ENCODE data around the gene FNDC3B.
A peak's percentile ranks its signal among the peaks of the same experiment; 100 is the strongest.

Gene FNDC3B

GRCh38 chr3:172174513-172175253, 135.3 kb downstream of the FNDC3B start:
- H3K27ac ChIP-seq (ENCODE audit: low read length): peak overlapping the region; percentile 85
- H3K27me3 ChIP-seq (ENCODE audit: control insufficient read depth, insufficient read depth, low read length): no peaks in the 10 kb centered on the region
- H3K9me3 ChIP-seq (ENCODE audit: control insufficient read depth, low read depth, low read length): no peaks in the 10 kb centered on the region
- H3K36me3 ChIP-seq (ENCODE audit: control insufficient read depth, low read depth, low read length): no peaks in the 10 kb centered on the region
- H3K9ac ChIP-seq (ENCODE audit: low read length): peak overlapping the region; percentile 64
- peaks cover 58% of the 10 kb centered on the region for H3K4me1 ChIP-seq (ENCODE audit: control insufficient read depth, low read depth, low read length)
- peak overlapping the region; percentile 42 for H3K4me3 ChIP-seq (ENCODE audit: low read length)

- no peaks in the 10 kb centered on the region for H3K9me3 ChIP-seq (ENCODE audit: control insufficient read depth, low read depth, low read length)
- peak overlapping the region; percentile 42 for H3K4me3 ChIP-seq (ENCODE audit: low read length)
- H3K9ac ChIP-seq (ENCODE audit: low read length): peak overlapping the region; percentile 64
- H3K4me1 ChIP-seq (ENCODE audit: control insufficient read depth, low read depth, low read length): peaks cover 55% of the 10 kb centered on the region
- peak overlapping the region; percentile 85 for H3K27ac ChIP-seq (ENCODE audit: low read length)
- no peaks in the 10 kb centered on the region for H3K36me3 ChIP-seq (ENCODE audit: control insufficient read depth, low read depth, low read length)
- H3K27me3 ChIP-seq (ENCODE audit: control insufficient read depth, insufficient read depth, low read length): no peaks in the 10 kb centered on the region
These were observed 135.8 kb downstream of the FNDC3B start for GRCh38 chr3:172175254-172175599.

GRCh38 chr3:172176061-172176770, 136.8 kb downstream of the FNDC3B start:
- no peaks in the 10 kb centered on the region for H3K36me3 ChIP-seq (ENCODE audit: control insufficient read depth, low read depth, low read length)
- no peak overlapping the region for H3K4me3 ChIP-seq (ENCODE audit: low read length)
- H3K27me3 ChIP-seq (ENCODE audit: control insufficient read depth, insufficient read depth, low read length): no peaks in the 10 kb centered on the region
- H3K9me3 ChIP-seq (ENCODE audit: control insufficient read depth, low read depth, low read length): no peaks in the 10 kb centered on the region
- peaks cover 45% of the 10 kb centered on the region for H3K4me1 ChIP-seq (ENCODE audit: control insufficient read depth, low read depth, low read length)
- H3K9ac ChIP-seq (ENCODE audit: low read length): no peak overlapping the region
- H3K27ac ChIP-seq (ENCODE audit: low read length): no peak overlapping the region

GRCh38 chr3:172177046-172177445, 137.7 kb downstream of the FNDC3B start:
- Histone ChIP-seq H3K9ac (ENCODE audit: low read length) (no peak overlapping the region), H3K4me1 (ENCODE audit: control insufficient read depth, low read depth, low read length) (peaks cover 42% of the 10 kb centered on the region), H3K27ac (ENCODE audit: low read length) (no peak overlapping the region), H3K4me3 (ENCODE audit: low read length) (no peak overlapping the region), H3K27me3 (ENCODE audit: control insufficient read depth, insufficient read depth, low read length) (no peaks in the 10 kb centered on the region), H3K9me3 (ENCODE audit: control insufficient read depth, low read depth, low read length) (no peaks in the 10 kb centered on the region), H3K36me3 (ENCODE audit: control insufficient read depth, low read depth, low read length) (no peaks in the 10 kb centered on the region)

GRCh38 chr3:172177803-172178316, 138.5 kb downstream of the FNDC3B start:
- H3K9me3 ChIP-seq (ENCODE audit: control insufficient read depth, low read depth, low read length): no peaks in the 10 kb centered on the region
- H3K4me1 ChIP-seq (ENCODE audit: control insufficient read depth, low read depth, low read length): peaks cover 41% of the 10 kb centered on the region
- H3K9ac ChIP-seq (ENCODE audit: low read length): no peak overlapping the region
- no peak overlapping the region for H3K27ac ChIP-seq (ENCODE audit: low read length)
- no peaks in the 10 kb centered on the region for H3K27me3 ChIP-seq (ENCODE audit: control insufficient read depth, insufficient read depth, low read length)
- no peak overlapping the region for H3K4me3 ChIP-seq (ENCODE audit: low read length)
- H3K36me3 ChIP-seq (ENCODE audit: control insufficient read depth, low read depth, low read length): no peaks in the 10 kb centered on the region

- no peaks in the 10 kb centered on the region for H3K27me3 ChIP-seq (ENCODE audit: control insufficient read depth, insufficient read depth, low read length)
- no peaks in the 10 kb centered on the region for H3K36me3 ChIP-seq (ENCODE audit: control insufficient read depth, low read depth, low read length)
- no peak overlapping the region for H3K9ac ChIP-seq (ENCODE audit: low read length)
- no peaks in the 10 kb centered on the region for H3K9me3 ChIP-seq (ENCODE audit: control insufficient read depth, low read depth, low read length)
- H3K4me1 ChIP-seq (ENCODE audit: control insufficient read depth, low read depth, low read length): peaks cover 32% of the 10 kb centered on the region
- H3K27ac ChIP-seq (ENCODE audit: low read length): no peak overlapping the region
- H3K4me3 ChIP-seq (ENCODE audit: low read length): no peak overlapping the region
These were observed 140.5 kb downstream of the FNDC3B start for GRCh38 chr3:172179680-172180399.

- H3K27ac ChIP-seq (ENCODE audit: low read length): no peak overlapping the region
- H3K4me3 ChIP-seq (ENCODE audit: low read length): no peak overlapping the region
- H3K9me3 ChIP-seq (ENCODE audit: control insufficient read depth, low read depth, low read length): no peaks in the 10 kb centered on the region
- H3K36me3 ChIP-seq (ENCODE audit: control insufficient read depth, low read depth, low read length): no peaks in the 10 kb centered on the region
- no peaks in the 10 kb centered on the region for H3K27me3 ChIP-seq (ENCODE audit: control insufficient read depth, insufficient read depth, low read length)
- H3K9ac ChIP-seq (ENCODE audit: low read length): no peak overlapping the region
- peaks cover 26% of the 10 kb centered on the region for H3K4me1 ChIP-seq (ENCODE audit: control insufficient read depth, low read depth, low read length)
These were observed 141.1 kb downstream of the FNDC3B start for GRCh38 chr3:172180473-172180872.

GRCh38 chr3:172181932-172182586, 142.7 kb downstream of the FNDC3B start:
- H3K36me3 ChIP-seq (ENCODE audit: control insufficient read depth, low read depth, low read length): no peaks in the 10 kb centered on the region
- no peaks in the 10 kb centered on the region for H3K9me3 ChIP-seq (ENCODE audit: control insufficient read depth, low read depth, low read length)
- no peak overlapping the region for H3K27ac ChIP-seq (ENCODE audit: low read length)
- no peak overlapping the region for H3K4me3 ChIP-seq (ENCODE audit: low read length)
- no peak overlapping the region for H3K9ac ChIP-seq (ENCODE audit: low read length)
- no peaks in the 10 kb centered on the region for H3K27me3 ChIP-seq (ENCODE audit: control insufficient read depth, insufficient read depth, low read length)
- H3K4me1 ChIP-seq (ENCODE audit: control insufficient read depth, low read depth, low read length): peaks cover 10% of the 10 kb centered on the region

- Histone ChIP-seq H3K4me3 (ENCODE audit: low read length) (no peak overlapping the region), H3K9ac (ENCODE audit: low read length) (no peak overlapping the region), H3K36me3 (ENCODE audit: control insufficient read depth, low read depth, low read length) (no peaks in the 10 kb centered on the region), H3K27me3 (ENCODE audit: control insufficient read depth, insufficient read depth, low read length) (no peaks in the 10 kb centered on the region), H3K9me3 (ENCODE audit: control insufficient read depth, low read depth, low read length) (no peaks in the 10 kb centered on the region), H3K4me1 (ENCODE audit: control insufficient read depth, low read depth, low read length) (peaks cover 7% of the 10 kb centered on the region), H3K27ac (ENCODE audit: low read length) (no peak overlapping the region)
These were observed 143.4 kb downstream of the FNDC3B start for GRCh38 chr3:172182797-172183196.

GRCh38 chr3:172184106-172184822, 144.9 kb downstream of the FNDC3B start:
- Histone ChIP-seq H3K27me3 (ENCODE audit: control insufficient read depth, insufficient read depth, low read length) (no peaks in the 10 kb centered on the region), H3K27ac (ENCODE audit: low read length) (no peak overlapping the region)

GRCh38 chr3:172185907-172186306, 146.5 kb downstream of the FNDC3B start:
- Histone ChIP-seq H3K4me3 (ENCODE audit: low read length) (no peak overlapping the region), H3K4me1 (ENCODE audit: control insufficient read depth, low read depth, low read length) (peaks cover 7% of the 10 kb centered on the region), H3K27ac (ENCODE audit: low read length) (no peak overlapping the region), H3K27me3 (ENCODE audit: control insufficient read depth, insufficient read depth, low read length) (no peaks in the 10 kb centered on the region), H3K9ac (ENCODE audit: low read length) (no peak overlapping the region), H3K9me3 (ENCODE audit: control insufficient read depth, low read depth, low read length) (no peaks in the 10 kb centered on the region), H3K36me3 (ENCODE audit: control insufficient read depth, low read depth, low read length) (no peaks in the 10 kb centered on the region)

More at GRCh38 chr3:172184106-172184822, 144.9 kb downstream of the FNDC3B start:
- no peak overlapping the region for H3K4me3 ChIP-seq (ENCODE audit: low read length)
- no peaks in the 10 kb centered on the region for H3K36me3 ChIP-seq (ENCODE audit: control insufficient read depth, low read depth, low read length)
- no peak overlapping the region for H3K9ac ChIP-seq (ENCODE audit: low read length)
- H3K9me3 ChIP-seq (ENCODE audit: control insufficient read depth, low read depth, low read length): no peaks in the 10 kb centered on the region
- H3K4me1 ChIP-seq (ENCODE audit: control insufficient read depth, low read depth, low read length): peaks cover 7% of the 10 kb centered on the region
